Kidney (tissue), 14 donors: ENCODE results near the gene ANKRD45. TPM values are rescaled to one million over a fixed set of nuclear protein-coding genes. Genes with fewer than 3 reads are reported as not detected.

Experiments
- DNase-seq, 5 donors: peaks; one replicate each; pipeline ENCODE4 v3.0.0-alpha.2; 2013 to 2020
- FAIRE-seq: peaks from 2 replicates; lab custom pipeline; 2012; peaks lifted over from hg19 to GRCh38; lab: Jason Lieb, UNC
- H3K27ac ChIP-seq, 2 donors: one replicate each; pipeline ENCODE4 v1.7.0; 2013; ENCODE audit warnings: low read depth in 2 of 2, low read length in 2 of 2, inconsistent platforms in 1 of 2
- H3K27me3 ChIP-seq: one replicate; pipeline ENCODE4 v1.7.1; 2013; ENCODE audit warnings: low read length, inconsistent platforms; ENCODE audit not compliant: control insufficient read depth, insufficient read depth
- H3K36me3 ChIP-seq, 3 donors: one replicate each; pipeline versions ENCODE4 v1.7.0 to v1.7.1; 2013; ENCODE audit warnings: low read length in 3 of 3, control low read depth in 1 of 3, inconsistent platforms in 1 of 3; ENCODE audit not compliant: insufficient read depth in 3 of 3, control insufficient read depth in 2 of 3
- H3K4me1 ChIP-seq, 3 donors: one replicate each; pipeline versions ENCODE4 v1.7.0 to v1.7.1; 2013; ENCODE audit warnings: low read length in 3 of 3, inconsistent platforms in 1 of 3, low read depth in 1 of 3; ENCODE audit not compliant: control insufficient read depth in 2 of 3, insufficient read depth in 2 of 3
- H3K4me3 ChIP-seq, 3 donors: one replicate each; pipeline versions ENCODE4 v1.7.0 to v1.8.1; 2013; ENCODE audit warnings: low read length in 3 of 3, control low read depth in 1 of 3, inconsistent platforms in 1 of 3
- H3K9ac ChIP-seq, 3 donors: one replicate each; pipeline versions ENCODE4 v1.7.0 to v1.7.1; 2013; ENCODE audit warnings: low read length in 3 of 3, control low read depth in 1 of 3, inconsistent platforms in 1 of 3
- H3K9me3 ChIP-seq, 3 donors: one replicate each; pipeline versions ENCODE4 v1.7.0 to v1.7.1; 2013; ENCODE audit warnings: low read length in 3 of 3, control low read depth in 1 of 3, inconsistent platforms in 1 of 3; ENCODE audit not compliant: control insufficient read depth in 2 of 3, insufficient read depth in 1 of 3
- CTCF ChIP-seq: IDR thresholded peaks from 3 replicates; pipeline ENCODE4 v1.5.1; 2012; ENCODE audit warnings: mild to moderate bottlenecking, moderate library complexity, borderline replicate concordance; ENCODE audit not compliant: insufficient read depth; ENCODE audit errors: extremely low read depth
- intact Hi-C: fragments of 100-400 bp; cut with DNase I; formaldehyde crosslinking; loops from one replicate; pipeline ENCODE4 v1.11.1; 2022
- polyA plus RNA-seq: library from polyadenylated mRNA; stranded (reverse); fragments of 350-450 nt; fragmentation: Illumina TruSeq; extraction: RNeasy Lipid Tissue Mini Kit (QIAGEN cat#74804); gene quantifications from one replicate; pipeline ENCODE4 v1.2.3, GENCODE V29; 2014; ENCODE audit warnings: low read depth, low replicate concordance; ENCODE audit not compliant: insufficient read depth
- total RNA-seq: library from RNA; stranded (reverse); fragmentation: NEBNext Ultra II Directional; extraction: Animal tissue kit (Norgen Biotek cat#: 25700); gene quantifications from one replicate; pipeline ENCODE4 v1.2.1, GENCODE V29; 2021
- donor health status: control.
- donor health status: control.
- donor health status: control.
- donor health status: control.
- donor health status: control.
- donor health status: DM: yes; HTN: yes; CAD: no.
- donor health status: Normal renal cell carcinoma (clear cell type).

Gene ANKRD45
- total and polyA plus RNA-seq, 2 donors from 2014 or later = 1.2 to 7.7 TPM

GRCh38 chr1:173561263-173561662 lies 108.4 kb downstream of the ANKRD45 start:
- Histone ChIP-seq H3K4me3 (no peak overlapping the region), H3K27me3 (no peaks in the 10 kb centered on the region), H3K9ac (no peak overlapping the region), H3K27ac (no peak overlapping the region), H3K4me1 (no peaks in the 10 kb centered on the region), H3K9me3 (no peaks in the 10 kb centered on the region), H3K36me3 (no peaks in the 10 kb centered on the region)
- FAIRE-seq = no peak
- DNase-seq = no peak
- TF ChIP-seq CTCF = no peak
- intact Hi-C loops = no loop called here

GRCh38 chr1:173560285-173560880 lies 109.3 kb downstream of the ANKRD45 start:
- Histone ChIP-seq H3K9ac (no peak overlapping the region), H3K4me1 (no peaks in the 10 kb centered on the region), H3K4me3 (no peak overlapping the region), H3K9me3 (no peaks in the 10 kb centered on the region), H3K27me3 (no peaks in the 10 kb centered on the region), H3K27ac (no peak overlapping the region), H3K36me3 (no peaks in the 10 kb centered on the region)
- DNase-seq (no peak), FAIRE-seq (no peak)
- intact Hi-C loops = no loop called here
- TF ChIP-seq CTCF = no peak

Other genes starting within 250 kb of the ANKRD45 start
- gene PRDX6, start 192.5 kb downstream of the ANKRD45 start, total RNA-seq = 280 TPM
- 563 TPM for gene PRDX6, start 192.5 kb downstream of the ANKRD45 start, polyA plus RNA-seq
- 0.72 TPM for gene SLC9C2, start 66.8 kb downstream of the ANKRD45 start, total RNA-seq
- 0.52 TPM for gene SLC9C2, start 66.8 kb downstream of the ANKRD45 start, polyA plus RNA-seq
- not detected for gene TEX50, start 34.5 kb downstream of the ANKRD45 start, total RNA-seq
- gene TEX50, start 34.5 kb downstream of the ANKRD45 start, polyA plus RNA-seq = not detected
- 23.5 TPM for gene KLHL20, start 45.1 kb upstream of the ANKRD45 start, total RNA-seq
- 6.2 TPM for gene KLHL20, start 45.1 kb upstream of the ANKRD45 start, polyA plus RNA-seq
- gene DARS2, start 154.8 kb upstream of the ANKRD45 start, total RNA-seq = 19.6 TPM
- gene DARS2, start 154.8 kb upstream of the ANKRD45 start, polyA plus RNA-seq = 14.2 TPM
- 3.7 TPM for gene CENPL, start 155.0 kb upstream of the ANKRD45 start, total RNA-seq
- gene CENPL, start 155.0 kb upstream of the ANKRD45 start, polyA plus RNA-seq = 0.71 TPM
- 275 TPM for gene GAS5, start 198.1 kb upstream of the ANKRD45 start, total RNA-seq
- 239 TPM for gene GAS5, start 198.1 kb upstream of the ANKRD45 start, polyA plus RNA-seq
- gene ZBTB37, start 198.5 kb upstream of the ANKRD45 start, total RNA-seq = 19.1 TPM
- 1.0 TPM for gene ZBTB37, start 198.5 kb upstream of the ANKRD45 start, polyA plus RNA-seq
- gene SERPINC1, start 247.5 kb upstream of the ANKRD45 start, total RNA-seq = 0.41 TPM
- 0.82 TPM for gene SERPINC1, start 247.5 kb upstream of the ANKRD45 start, polyA plus RNA-seq